OCI-M1 (cell line): ENCODE results near the gene HTR3D.
"Not testable (repeated sequence)": the region's sequence is repeated elsewhere in the genome, so short reads cannot be mapped to it uniquely, and the experiment has no call there.

Experiments used
- DNase-seq: peaks from one replicate; lab custom pipeline; 2025; lab: John Stamatoyannopoulos, UW

Gene HTR3D

GRCh38 chr3:184031187-184031792, at the start of gene HTR3D:
HTR3D (plus strand) TSS chr3:184031742; CDS start chr3:184031742, 0 bp downstream.
- peak; percentile 4 for DNase-seq

- no peak for DNase-seq
Observed at GRCh38 chr3:183981990-183982644, 49.4 kb upstream of the HTR3D start.

- no peak for DNase-seq
Observed at GRCh38 chr3:183984127-183984740, 47.3 kb upstream of the HTR3D start.

GRCh38 chr3:183984749-183985729, 46.5 kb upstream of the HTR3D start:
- DNase-seq = no peak

- no peak for DNase-seq
Observed at GRCh38 chr3:183987000-183987600, 44.4 kb upstream of the HTR3D start.

GRCh38 chr3:183988216-183988790, 43.2 kb upstream of the HTR3D start:
- peak; percentile 87 for DNase-seq

GRCh38 chr3:183991403-183991802, 40.1 kb upstream of the HTR3D start:
- no peak for DNase-seq

- DNase-seq = no peak
Observed at GRCh38 chr3:184001761-184002160, 29.8 kb upstream of the HTR3D start.

- DNase-seq = no peak
Observed at GRCh38 chr3:184002469-184002868, 29.1 kb upstream of the HTR3D start.

- DNase-seq = no peak
Observed at GRCh38 chr3:184003187-184003967, 28.2 kb upstream of the HTR3D start.

- DNase-seq = no peak
Observed at GRCh38 chr3:184004476-184004875, 27.1 kb upstream of the HTR3D start.

GRCh38 chr3:184005941-184006507, 25.5 kb upstream of the HTR3D start:
- DNase-seq = peak; percentile 21

GRCh38 chr3:184007143-184007813, 24.3 kb upstream of the HTR3D start:
- DNase-seq = not testable (repeated sequence)

- no peak for DNase-seq
Observed at GRCh38 chr3:184008161-184008560, 23.4 kb upstream of the HTR3D start.

GRCh38 chr3:184011230-184011876, 20.2 kb upstream of the HTR3D start:
- no peak for DNase-seq

- DNase-seq = no peak
Observed at GRCh38 chr3:184011937-184012889, 19.3 kb upstream of the HTR3D start.

- DNase-seq = peak; percentile 68
Observed at GRCh38 chr3:184015381-184016019, 16.0 kb upstream of the HTR3D start.
